Neural progenitor cell (in vitro differentiated cells): ENCODE results near the gene ARID3A.

Experiments used
- EZH2 ChIP-seq: fragments of 200-600 bp; sonication (generic); IDR thresholded peaks from 2 replicates; pipeline ENCODE4 v1.6.1; 2017; ENCODE audit warnings: antibody characterized with exemption, mild to moderate bottlenecking, moderate library complexity
- EZH2phosphoT487 ChIP-seq: fragments of 200-600 bp; sonication (generic); IDR thresholded peaks from 2 replicates; pipeline ENCODE4 v1.6.1; 2017; ENCODE audit warnings: antibody characterized with exemption
- TF ChIP-seq, protein P1 (sequence below): fragments of 200-600 bp; sonication (generic); IDR thresholded peaks from 2 replicates; pipeline ENCODE4 v1.5.1; 2017; ENCODE audit warnings: antibody characterized with exemption, mild to moderate bottlenecking

DNA sequence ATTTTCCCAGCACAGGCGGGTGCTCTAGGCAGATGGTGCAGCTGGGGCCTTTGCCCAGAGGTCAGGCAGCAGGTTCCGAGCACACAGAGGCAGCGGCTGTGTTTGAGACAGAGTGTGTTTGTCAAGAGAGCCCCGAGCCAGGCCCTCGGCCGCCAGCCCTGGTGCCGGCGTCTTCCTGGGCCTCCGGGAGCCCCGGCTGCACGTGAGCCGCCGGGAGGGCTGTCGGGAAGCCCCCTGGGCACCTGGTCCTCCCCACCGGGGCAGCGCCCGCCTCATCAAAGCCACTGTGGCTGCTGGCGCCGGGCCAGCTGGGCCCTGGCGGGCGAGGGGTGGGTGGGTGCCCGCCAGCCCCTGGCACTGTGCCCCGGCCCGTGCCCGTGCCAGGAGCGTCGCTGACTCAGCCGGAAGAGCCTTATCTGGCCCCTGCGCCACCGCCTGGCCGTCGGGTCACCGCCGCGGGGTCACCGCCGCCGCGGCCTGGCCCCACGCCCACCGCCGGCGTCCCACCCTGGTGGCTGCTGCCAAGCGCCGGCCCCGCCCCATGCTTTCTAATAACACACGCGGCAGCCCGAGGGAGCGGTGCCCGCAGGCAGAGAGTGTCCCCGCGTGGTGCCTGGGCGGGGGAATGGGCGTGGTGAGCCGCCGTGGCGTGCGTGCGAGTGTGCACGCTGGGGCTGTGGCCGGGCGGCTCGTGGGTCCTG is 14.9 kb downstream of the ARID3A start:
- TF ChIP-seq, protein P1, sequence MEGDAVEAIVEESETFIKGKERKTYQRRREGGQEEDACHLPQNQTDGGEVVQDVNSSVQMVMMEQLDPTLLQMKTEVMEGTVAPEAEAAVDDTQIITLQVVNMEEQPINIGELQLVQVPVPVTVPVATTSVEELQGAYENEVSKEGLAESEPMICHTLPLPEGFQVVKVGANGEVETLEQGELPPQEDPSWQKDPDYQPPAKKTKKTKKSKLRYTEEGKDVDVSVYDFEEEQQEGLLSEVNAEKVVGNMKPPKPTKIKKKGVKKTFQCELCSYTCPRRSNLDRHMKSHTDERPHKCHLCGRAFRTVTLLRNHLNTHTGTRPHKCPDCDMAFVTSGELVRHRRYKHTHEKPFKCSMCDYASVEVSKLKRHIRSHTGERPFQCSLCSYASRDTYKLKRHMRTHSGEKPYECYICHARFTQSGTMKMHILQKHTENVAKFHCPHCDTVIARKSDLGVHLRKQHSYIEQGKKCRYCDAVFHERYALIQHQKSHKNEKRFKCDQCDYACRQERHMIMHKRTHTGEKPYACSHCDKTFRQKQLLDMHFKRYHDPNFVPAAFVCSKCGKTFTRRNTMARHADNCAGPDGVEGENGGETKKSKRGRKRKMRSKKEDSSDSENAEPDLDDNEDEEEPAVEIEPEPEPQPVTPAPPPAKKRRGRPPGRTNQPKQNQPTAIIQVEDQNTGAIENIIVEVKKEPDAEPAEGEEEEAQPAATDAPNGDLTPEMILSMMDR, result no peak
- TF ChIP-seq EZH2 (no peak), EZH2phosphoT487 (no peak)
